Measurements from ENCODE around the gene CORO6. TPM values are rescaled to one million over a fixed set of nuclear protein-coding genes. Genes with fewer than 3 reads are reported as not detected.

The CORO6 gene
- total and polyA plus RNA-seq, 10 of the 15 experiments (the other 5 are each of a cell fraction or from before 2014, with no cell fraction given), result 0.26 to 5.0 (median 1.7) TPM; not detected in 1

GRCh38 chr17:29622337-29623282, at the start of gene CORO6 (continued):
- TF ChIP-seq IKZF1 (conservative IDR thresholded peaks at IDR 0.05), result 0 out of 2 replicates have a peak, but pooled peaks have one; percentile 30
- TF ChIP-seq ZNF384 (IDR thresholded peaks at IDR 0.05; ENCODE audit: borderline replicate concordance, low read depth, low read length), result no peak
- no peak for TF ChIP-seq ATF2 (IDR thresholded peaks at IDR 0.05; ENCODE audit: low read length)
- no peak for TF ChIP-seq POU2F2 (IDR thresholded peaks at IDR 0.05; ENCODE audit: borderline replicate concordance, low read depth, low read length)
- no peak for TF ChIP-seq IRF3 (IDR thresholded peaks at IDR 0.05)
- no peak for TF ChIP-seq MTA2 (IDR thresholded peaks at IDR 0.05; ENCODE audit: low read depth)

GRCh38 chr17:29671661-29672060, 48.9 kb upstream of the CORO6 start:
- no TSS peak for BruUV-seq (replicated peaks)
- FAIRE-seq (no peak), DNase-seq (ENCODE audit: low read depth, low spot score) (no peak), ATAC-seq (no peak)
- H2AFZ ChIP-seq (ENCODE audit: control insufficient read depth, low read depth, low read length), result no peak overlapping the region
- H3K9ac ChIP-seq (ENCODE audit: control insufficient read depth, insufficient read depth, low read length), result no peak overlapping the region
- no peaks in the 10 kb centered on the region for H3K9me3 ChIP-seq (replicated peaks; ENCODE audit: control insufficient read depth, insufficient read depth, low read length)
- SMC1A ChIA-PET (ENCODE audit: uncharacterized antibody, unreplicated experiment), result interaction anchor here (1.8 to 3.7 kb wide), 2 partner anchors 10 to 106 kb away, joined by 5 to 18 read pairs; no protein-coding TSS in a partner anchor
- H3K4me1 ChIP-seq (ENCODE audit: control insufficient read depth, insufficient read depth, low read length), result peaks cover 6% of the 10 kb centered on the region
- POLR2A ChIA-PET, result interaction anchor here (1.0 kb wide), 2 partner anchors 9 to 107 kb away, joined by 3 to 5 read pairs; no protein-coding TSS in a partner anchor
- no peak overlapping the region for H3K27ac ChIP-seq (ENCODE audit: control insufficient read depth, insufficient read depth)
- no peaks in the 10 kb centered on the region for H4K20me1 ChIP-seq (ENCODE audit: control insufficient read depth, insufficient read depth)
- intact Hi-C loops (cut with micrococcal nuclease; ENCODE audit: unreplicated experiment) (loop anchor here (5.0 kb wide), 1 partner anchor 49 kb away; the partner anchor contains the start of gene CORO6), in situ Hi-C loops (cut with MboI) (no loop called here)
- 63% methylated on average over 5 of the region's 5 CpGs for WGBS (ENCODE audit: insufficient coverage, insufficient replicate concordance, low lambda C conversion rate, missing lambda C conversion rate)
- H3K27me3 ChIP-seq (replicated peaks in 1 of 2; ENCODE audit: control insufficient read depth in 2 of 2, insufficient read depth in 2 of 2, low read length in 1 of 2), result no peaks in the 10 kb centered on the region
- H3K36me3 ChIP-seq (ENCODE audit: control insufficient read depth in 2 of 2, insufficient read depth in 2 of 2, low read length in 1 of 2), result peaks cover 3 to 39% of the 10 kb centered on the region in 2 experiments
- CTCF ChIA-PET, result interaction anchor here (0.8 to 1.5 kb wide), 3 partner anchors 9 to 302 kb away, joined by 3 read pairs; no protein-coding TSS in a partner anchor
- H3K79me2 ChIP-seq (ENCODE audit: control insufficient read depth, insufficient read depth, low read length), result no peaks in the 10 kb centered on the region
- H3K4me2 ChIP-seq (ENCODE audit: control insufficient read depth, insufficient read depth), result no peak overlapping the region
- RAD21 ChIA-PET (ENCODE audit: unreplicated experiment), result no interaction called here
- H3K4me3 ChIP-seq, result no peak overlapping the region
- TF ChIP-seq MEF2A (IDR thresholded peaks at IDR 0.05; ENCODE audit: insufficient read depth, low read depth, low read length), result no peak
- no peak for TF ChIP-seq ZNF274 (IDR thresholded peaks at IDR 0.05; ENCODE audit: insufficient read depth, insufficient read length)
- TF ChIP-seq TAF1 (IDR thresholded peaks at IDR 0.05; ENCODE audit: borderline replicate concordance, low read depth, low read length), result no peak
- no peak for TF ChIP-seq HDAC2 (IDR thresholded peaks at IDR 0.05)
- no peak for TF ChIP-seq MXI1 (IDR thresholded peaks at IDR 0.05; ENCODE audit: low read depth, low read length)
- no peak for TF ChIP-seq NFXL1 (IDR thresholded peaks at IDR 0.05; ENCODE audit: borderline replicate concordance)
- TF ChIP-seq, protein P1, sequence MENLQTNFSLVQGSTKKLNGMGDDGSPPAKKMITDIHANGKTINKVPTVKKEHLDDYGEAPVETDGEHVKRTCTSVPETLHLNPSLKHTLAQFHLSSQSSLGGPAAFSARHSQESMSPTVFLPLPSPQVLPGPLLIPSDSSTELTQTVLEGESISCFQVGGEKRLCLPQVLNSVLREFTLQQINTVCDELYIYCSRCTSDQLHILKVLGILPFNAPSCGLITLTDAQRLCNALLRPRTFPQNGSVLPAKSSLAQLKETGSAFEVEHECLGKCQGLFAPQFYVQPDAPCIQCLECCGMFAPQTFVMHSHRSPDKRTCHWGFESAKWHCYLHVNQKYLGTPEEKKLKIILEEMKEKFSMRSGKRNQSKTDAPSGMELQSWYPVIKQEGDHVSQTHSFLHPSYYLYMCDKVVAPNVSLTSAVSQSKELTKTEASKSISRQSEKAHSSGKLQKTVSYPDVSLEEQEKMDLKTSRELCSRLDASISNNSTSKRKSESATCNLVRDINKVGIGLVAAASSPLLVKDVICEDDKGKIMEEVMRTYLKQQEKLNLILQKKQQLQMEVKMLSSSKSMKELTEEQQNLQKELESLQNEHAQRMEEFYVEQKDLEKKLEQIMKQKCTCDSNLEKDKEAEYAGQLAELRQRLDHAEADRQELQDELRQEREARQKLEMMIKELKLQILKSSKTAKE (IDR thresholded peaks at IDR 0.05; ENCODE audit: low read depth, poor library complexity, severe bottlenecking), result no peak
- TF ChIP-seq HDGF (IDR thresholded peaks at IDR 0.05), result no peak
- TF ChIP-seq CBFB (IDR thresholded peaks at IDR 0.05; ENCODE audit: low read depth), result no peak
- no peak for TF ChIP-seq ZNF24 (IDR thresholded peaks at IDR 0.05)
